HG02884 (cell line): ENCODE results near the gene MON1A.
"Not testable (repeated sequence)": the region's sequence is repeated elsewhere in the genome, so short reads cannot be mapped to it uniquely, and the experiment has no call there.

Source experiments
- ATAC-seq: cut with Tn5 transposase; IDR thresholded peaks from one replicate; pipeline ENCODE4 v1.9.1; 2021; ENCODE audit warnings: mild to moderate bottlenecking, moderate library complexity; ENCODE audit not compliant: unreplicated experiment

MON1A gene

GRCh38 chr3:49924683-49925082 is 4.9 kb downstream of the MON1A start:
- ATAC-seq: no peak

- not testable (repeated sequence) for ATAC-seq
These were observed 11.6 kb downstream of the MON1A start for GRCh38 chr3:49917806-49918590.

GRCh38 chr3:49916686-49917085 is 12.9 kb downstream of the MON1A start:
- no peak for ATAC-seq

GRCh38 chr3:49914906-49915305 is 14.7 kb downstream of the MON1A start:
- no peak for ATAC-seq

DNA sequence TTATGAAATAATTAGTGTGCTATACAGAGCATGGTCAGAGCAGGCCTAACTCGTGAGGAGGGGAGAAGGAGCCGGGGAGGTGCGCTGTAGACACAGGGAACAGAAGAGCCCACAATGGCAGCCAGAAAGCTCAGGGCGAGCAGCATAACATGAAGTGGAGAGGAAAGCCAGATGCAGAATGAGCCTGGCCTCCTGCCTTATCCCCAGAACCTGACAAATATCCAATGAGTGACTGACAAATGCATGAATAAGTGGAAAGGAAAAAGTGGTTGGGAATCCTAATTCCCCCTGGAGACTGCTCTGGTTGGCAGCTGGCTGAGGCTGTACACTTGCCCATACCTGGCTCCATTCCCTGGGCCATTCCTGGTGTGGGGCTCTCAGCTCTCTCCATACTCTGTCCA is 16.7 kb downstream of the MON1A start:
- no peak for ATAC-seq

GRCh38 chr3:49911611-49912010 is 18.0 kb downstream of the MON1A start:
- no peak for ATAC-seq

GRCh38 chr3:49911124-49911420 is 18.5 kb downstream of the MON1A start:
- ATAC-seq: no peak

GRCh38 chr3:49910409-49911123 is 19.0 kb downstream of the MON1A start:
- no peak for ATAC-seq

GRCh38 chr3:49908373-49909199 is 21.0 kb downstream of the MON1A start:
- no peak for ATAC-seq

GRCh38 chr3:49906073-49906743 is 23.4 kb downstream of the MON1A start:
- ATAC-seq: no peak

DNA sequence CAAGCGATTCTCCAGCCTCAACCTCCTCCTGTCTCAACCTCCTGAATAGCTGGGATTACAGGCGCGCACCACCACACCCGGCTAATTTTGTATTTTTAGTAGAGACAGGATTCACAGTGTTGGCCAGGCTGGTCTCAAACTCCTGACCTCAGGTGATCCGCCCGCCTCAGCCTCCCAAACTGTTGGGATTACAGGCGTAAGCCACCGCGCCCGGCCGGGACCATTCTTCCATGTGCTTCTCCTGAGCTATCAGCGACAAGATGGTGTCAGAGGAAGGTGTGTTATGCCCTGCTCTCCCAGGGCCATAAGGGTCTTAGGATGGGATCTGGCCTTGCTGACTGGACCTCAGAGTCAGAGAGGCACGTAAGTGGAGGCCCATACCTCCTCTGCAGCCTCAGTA is 25.2 kb downstream of the MON1A start:
- not testable (repeated sequence) for ATAC-seq

DNA sequence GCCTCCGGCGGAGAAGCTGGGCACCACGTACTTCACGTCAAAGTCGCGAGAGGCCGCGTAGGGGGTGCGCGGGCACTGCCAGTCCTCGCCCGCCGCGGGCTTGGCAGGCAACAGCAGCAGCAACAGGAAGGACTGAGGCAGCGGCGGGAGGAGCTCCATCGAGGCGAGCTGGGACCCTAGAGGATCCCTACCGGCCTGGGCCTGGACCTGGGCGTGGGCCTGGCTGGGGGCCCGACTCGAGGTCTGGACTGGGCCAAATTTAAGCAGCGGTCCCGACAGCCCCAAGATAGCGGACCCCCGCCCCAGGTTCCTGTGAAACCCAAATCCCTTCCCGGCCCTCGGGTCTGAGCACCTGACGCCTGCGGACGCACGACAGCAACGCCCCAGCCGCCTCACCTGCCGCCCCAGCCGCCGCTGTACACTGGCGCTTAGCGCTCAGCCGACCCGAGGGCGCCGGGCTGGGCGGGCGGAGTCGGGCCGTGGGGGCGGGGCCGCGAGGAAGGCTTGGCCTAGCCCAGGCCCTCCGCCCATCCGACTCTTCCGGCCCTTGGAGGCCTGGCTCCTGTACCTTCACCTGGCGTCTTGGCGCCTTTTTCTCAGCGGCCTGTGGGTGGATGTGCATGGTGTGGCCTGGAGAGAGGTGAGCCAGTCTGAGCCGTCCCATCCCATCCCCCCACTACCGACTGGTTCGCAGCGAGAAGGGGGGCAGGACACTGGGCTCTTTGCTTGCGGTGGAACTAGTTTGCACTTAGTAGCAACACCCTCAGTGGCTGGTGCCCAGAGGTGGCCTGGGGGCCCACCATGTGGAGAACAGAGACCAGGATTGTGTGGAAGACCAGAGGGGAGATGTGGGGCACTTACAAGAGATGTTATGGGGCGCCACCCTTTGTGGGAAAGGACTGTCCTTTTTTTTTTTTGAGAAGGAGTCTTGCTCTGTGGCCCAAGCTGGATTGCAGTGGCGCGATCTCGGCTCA is 25.9 kb downstream of the MON1A start, which contains the start of gene MST1R:
Gene MST1R (minus strand): TSS at position 423 of the 974 bp plus-strand sequence. CDS start 264 bp downstream, at position 159.
- peak; percentile 61 for ATAC-seq

GRCh38 chr3:49902511-49903345 is 26.9 kb downstream of the MON1A start:
- ATAC-seq: no peak

- ATAC-seq: no peak
These were observed 28.0 kb downstream of the MON1A start for GRCh38 chr3:49901366-49902339.

DNA sequence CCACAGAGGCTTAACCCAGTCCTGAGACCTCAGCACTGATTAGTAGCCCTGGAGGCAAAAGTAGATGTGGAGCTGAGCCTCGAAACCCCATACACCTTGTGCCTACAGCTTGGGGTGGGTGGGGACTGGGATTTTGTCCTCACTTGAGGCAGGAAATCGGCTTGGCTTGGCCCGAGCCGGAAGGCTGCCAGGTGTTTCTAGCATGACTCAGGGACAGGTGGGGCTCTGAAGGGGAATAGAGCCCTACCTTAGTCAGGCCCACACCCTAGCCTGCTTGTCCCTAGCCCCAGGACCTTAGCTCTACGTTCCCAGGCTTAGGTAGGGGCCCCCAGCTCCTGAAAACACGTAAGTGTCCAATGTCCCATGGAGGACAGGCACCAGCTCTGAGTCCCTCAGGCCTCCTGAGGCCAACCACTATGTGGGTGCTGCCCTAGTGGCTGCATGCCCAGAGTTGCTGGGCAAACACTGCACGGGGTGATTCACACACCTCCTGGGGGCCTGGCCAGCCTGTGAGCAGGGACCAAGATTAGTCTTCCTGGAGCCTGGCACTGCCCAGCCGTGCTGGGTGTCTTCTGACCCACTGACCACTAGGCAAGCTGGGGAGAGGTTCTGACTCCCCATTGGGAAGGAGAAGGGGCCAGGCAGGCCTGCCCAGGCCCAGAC is 29.0 kb downstream of the MON1A start:
- ATAC-seq: no peak

- no peak for ATAC-seq
These were observed 29.8 kb downstream of the MON1A start for GRCh38 chr3:49899815-49900214.

- ATAC-seq: no peak
These were observed 30.6 kb downstream of the MON1A start for GRCh38 chr3:49898991-49899390.
